Measurements from ENCODE around the gene ERICH2. TPM values are rescaled to one million over a fixed set of nuclear protein-coding genes. Genes with fewer than 3 reads are reported as not detected.

The ERICH2 gene
- not detected in 2 replicates for polyA plus RNA-seq (2012; rRNA removed)
- polyA plus RNA-seq (2012; cell fraction: cytosol; rRNA removed) = not detected in 2 replicates
- not detected in 2 replicates for polyA plus RNA-seq (2012; cell fraction: nucleus; rRNA removed)

- no peaks in the 10 kb centered on the region for H4K20me1 ChIP-seq (ENCODE audit: insufficient read depth)
- no peak within 1 kb of the TSS for H3K27ac ChIP-seq (ENCODE audit: low read depth in 2 of 2, low read length in 1 of 2)
- 5% methylated on average over 13 of the region's 13 CpGs for WGBS (ENCODE audit: low lambda C conversion rate)
- peak within 1 kb of the TSS; percentile 57 to 74 for H3K4me3 ChIP-seq (ENCODE audit: low read depth in 2 of 2, low read length in 1 of 2)
- CTCF ChIA-PET = interaction anchor here (1.1 to 1.8 kb wide), 3 partner anchors 48 to 534 kb away, joined by 3 to 6 read pairs (median 4); no protein-coding TSS in a partner anchor
- H3K27me3 ChIP-seq (ENCODE audit: insufficient read depth) = peaks cover 29% of the 10 kb centered on the region
- peak within 1 kb of the TSS; percentile 31; the same call in 1 of the 2 replicates for H3K9ac ChIP-seq
- no peaks in the 10 kb centered on the region for H3K36me3 ChIP-seq (replicated peaks in 1 of 2; ENCODE audit: control insufficient read depth in 1 of 2, insufficient read depth in 2 of 2, low read length in 1 of 2)
- TF ChIP-seq TCF12 (IDR thresholded peaks at IDR 0.05) (no peak), SIN3A (IDR thresholded peaks at IDR 0.05; ENCODE audit: borderline replicate concordance, low read depth, low read length) (no peak), CTCF (IDR thresholded peaks at IDR 0.05) (peak; percentile 20; the same call in 1 of the 2 replicates), RCOR1 (IDR thresholded peaks at IDR 0.05; ENCODE audit: low read length) (no peak)
- H3K4me1 ChIP-seq (ENCODE audit: control insufficient read depth in 1 of 2, insufficient read depth in 2 of 2, low read depth in 1 of 2, low read length in 1 of 2) = peaks cover 0 to 11% of the 10 kb centered on the region in 2 experiments; a peak in 1 of 4 replicates
- DNase-seq = peak; percentile 65
- peak within 1 kb of the TSS; percentile 88 for H3K4me2 ChIP-seq
- no peaks in the 10 kb centered on the region for H3K9me3 ChIP-seq
- peaks cover 10% of the 10 kb centered on the region for H3F3A ChIP-seq (replicated peaks; ENCODE audit: insufficient read depth)
- POLR2A ChIA-PET = no interaction called here
- H3K9me2 ChIP-seq = no peaks in the 10 kb centered on the region
- peak within 1 kb of the TSS; percentile 97 for H2AFZ ChIP-seq (ENCODE audit: low read depth)
- H3K79me2 ChIP-seq (ENCODE audit: insufficient read depth) = no peaks in the 10 kb centered on the region
These were observed at the start of gene ERICH2 for GRCh38 chr2:170770008-170770605. Gene ERICH2 (plus strand): TSS chr2:170770378. CDS start chr2:170770682, 304 bp downstream.

- Histone ChIP-seq H3K4me1 (ENCODE audit: control insufficient read depth in 1 of 2, insufficient read depth in 2 of 2, low read depth in 1 of 2, low read length in 1 of 2) (peaks cover 0 to 4% of the 10 kb centered on the region in 2 experiments; a peak in 1 of 4 replicates), H3K4me2 (no peak overlapping the region), H4K20me1 (ENCODE audit: insufficient read depth) (no peaks in the 10 kb centered on the region), H3K4me3 (ENCODE audit: low read depth in 2 of 2, low read length in 1 of 2) (no peak overlapping the region), H3K27ac (ENCODE audit: low read depth in 2 of 2, low read length in 1 of 2) (no peak overlapping the region), H3F3A (replicated peaks; ENCODE audit: insufficient read depth) (no peaks in the 10 kb centered on the region), H3K9ac (no peak overlapping the region), H3K36me3 (replicated peaks in 1 of 2; ENCODE audit: control insufficient read depth in 1 of 2, insufficient read depth in 2 of 2, low read length in 1 of 2) (no peaks in the 10 kb centered on the region), H3K9me3 (no peaks in the 10 kb centered on the region), H3K79me2 (ENCODE audit: insufficient read depth) (no peaks in the 10 kb centered on the region), H3K27me3 (ENCODE audit: insufficient read depth) (peaks cover 25% of the 10 kb centered on the region), H3K9me2 (no peaks in the 10 kb centered on the region), H2AFZ (ENCODE audit: low read depth) (no peak overlapping the region)
- DNase-seq = no peak
- CTCF ChIA-PET = interaction anchor here (0.9 to 1.0 kb wide), 2 partner anchors 314 to 485 kb away, joined by 3 read pairs; no protein-coding TSS in a partner anchor
- TF ChIP-seq FOXM1 (IDR thresholded peaks at IDR 0.05; ENCODE audit: low read depth) (no peak), TEAD4 (IDR thresholded peaks at IDR 0.05; ENCODE audit: borderline replicate concordance, insufficient read depth) (no peak), POLR2AphosphoS5 (IDR thresholded peaks at IDR 0.05; ENCODE audit: low read depth, low read length) (no peak), NFIC (IDR thresholded peaks at IDR 0.05; ENCODE audit: borderline replicate concordance) (no peak), JUND (IDR thresholded peaks at IDR 0.05) (no peak), REST (IDR thresholded peaks at IDR 0.05; ENCODE audit: low read depth, low read length) (no peak), RAD21 (IDR thresholded peaks at IDR 0.05; ENCODE audit: low read length) (no peak), GATA2 (CRISPR knock-in tag; IDR thresholded peaks at IDR 0.05) (no peak), RCOR1 (IDR thresholded peaks at IDR 0.05; ENCODE audit: low read length) (no peak)
- POLR2A ChIA-PET = no interaction called here
- 16% methylated on average over 3 of the region's 3 CpGs for WGBS (ENCODE audit: low lambda C conversion rate)
These were observed 48.5 kb upstream of the ERICH2 start for GRCh38 chr2:170721678-170722077.

All from SK-N-SH (cell line).